OCI-LY1 (cell line): ENCODE measurements around the gene ACVR1B.

Experiments
- H2AFZ ChIP-seq: fragments of 200-600 bp; sonication (generic), shearing (Covaris generic); 2 replicates; pipeline ENCODE4 v1.6.0; 2014; ENCODE audit warnings: antibody characterized with exemption, mild to moderate bottlenecking, low read length
- H3F3A ChIP-seq: fragments of 200-600 bp; sonication (generic), shearing (Covaris generic); 2 replicates; pipeline ENCODE4 v1.6.0; 2014; ENCODE audit warnings: mild to moderate bottlenecking, antibody characterized with exemption, low read length, moderate library complexity; ENCODE audit not compliant: insufficient read depth
- H3K27ac ChIP-seq: fragments of 200-600 bp; sonication (generic); 2 replicates; pipeline ENCODE4 v1.5.1; 2014; ENCODE audit warnings: low read length, mixed run types, mild to moderate bottlenecking, low read depth; ENCODE audit not compliant: poor library complexity, severe bottlenecking
- H3K27me3 ChIP-seq: fragments of 200-600 bp; sonication (generic); 2 replicates; pipeline ENCODE4 v1.6.0; 2014; ENCODE audit warnings: antibody characterized with exemption, mild to moderate bottlenecking, low read length, moderate library complexity; ENCODE audit not compliant: insufficient read depth
- H3K36me3 ChIP-seq: fragments of 200-600 bp; sonication (generic); 2 replicates; pipeline ENCODE4 v1.6.1; 2014; ENCODE audit warnings: mild to moderate bottlenecking, antibody characterized with exemption, low read length, moderate library complexity, mixed read lengths; ENCODE audit not compliant: insufficient read depth
- H3K4me1 ChIP-seq: fragments of 200-600 bp; sonication (generic); 2 replicates; pipeline ENCODE4 v1.5.1; 2014; ENCODE audit warnings: mild to moderate bottlenecking, low read length, moderate library complexity; ENCODE audit not compliant: insufficient read depth, severe bottlenecking
- H3K4me2 ChIP-seq: fragments of 200-600 bp; sonication (generic), shearing (Covaris generic); 2 replicates; pipeline ENCODE4 v1.6.1; 2014; ENCODE audit warnings: low read length
- H3K4me3 ChIP-seq: fragments of 200-600 bp; sonication (generic); 2 replicates; pipeline ENCODE4 v1.5.1; 2014; ENCODE audit warnings: low read length, low read depth, mild to moderate bottlenecking, mixed read lengths; ENCODE audit not compliant: poor library complexity, severe bottlenecking
- H3K79me2 ChIP-seq: fragments of 200-600 bp; shearing (Covaris generic); 2 replicates; pipeline ENCODE4 v1.6.1; 2016; ENCODE audit warnings: mixed run types, low read length, mixed read lengths; ENCODE audit not compliant: insufficient read depth
- H3K9ac ChIP-seq: fragments of 200-600 bp; sonication (generic), shearing (Covaris generic); 2 replicates; pipeline ENCODE4 v1.6.1; 2014; ENCODE audit warnings: mild to moderate bottlenecking, low read length, mixed read lengths
- H3K9me2 ChIP-seq: fragments of 200-600 bp; sonication (generic), shearing (Covaris generic); 2 replicates; pipeline ENCODE4 v1.6.1; 2014; ENCODE audit warnings: low read depth, mild to moderate bottlenecking, low read length, mixed read lengths
- H3K9me3 ChIP-seq: fragments of 200-600 bp; shearing (Covaris generic); 2 replicates; pipeline ENCODE4 v1.6.1; 2014; ENCODE audit warnings: low read length, mixed read lengths
- H4K20me1 ChIP-seq: fragments of 200-600 bp; sonication (generic), shearing (Covaris generic); 2 replicates; pipeline ENCODE4 v1.6.0; 2016; ENCODE audit warnings: mild to moderate bottlenecking, low read length; ENCODE audit not compliant: insufficient read depth
- EZH2 ChIP-seq: fragments of 200-600 bp; sonication (generic), shearing (Covaris generic); IDR thresholded peaks from 2 replicates; pipeline ENCODE4 v1.8.0; 2017; ENCODE audit warnings: borderline replicate concordance, mixed run types, mild to moderate bottlenecking, antibody characterized with exemption, low read length, moderate library complexity, mixed read lengths
- TF ChIP-seq, protein P1 (sequence below): fragments of 200-600 bp; sonication (generic), shearing (Covaris generic); IDR thresholded peaks from 2 replicates; pipeline ENCODE4 v1.5.1; 2017; ENCODE audit warnings: mild to moderate bottlenecking, antibody characterized with exemption, low read length, moderate library complexity, mixed read lengths

Gene ACVR1B

DNA sequence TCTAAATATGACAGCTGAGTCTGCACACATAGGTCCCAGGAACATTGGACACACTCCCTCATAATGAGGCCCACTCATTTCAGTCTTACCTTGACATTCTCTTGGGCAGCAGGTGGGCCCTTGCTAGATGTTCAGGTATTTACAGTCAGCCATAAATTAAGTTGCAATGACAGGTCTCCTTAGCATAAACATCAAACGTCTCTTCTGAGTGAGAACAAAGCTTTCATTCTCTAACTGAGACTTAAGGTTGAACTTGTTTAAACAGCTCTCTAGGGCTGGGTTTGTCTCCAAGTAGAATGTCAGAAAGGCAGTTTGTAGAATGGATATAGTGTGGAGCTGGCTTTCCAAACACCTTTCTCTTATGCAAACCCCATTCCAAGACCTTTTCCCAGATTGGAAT is 10.3 kb downstream of the ACVR1B start:
- TF ChIP-seq, protein P1, sequence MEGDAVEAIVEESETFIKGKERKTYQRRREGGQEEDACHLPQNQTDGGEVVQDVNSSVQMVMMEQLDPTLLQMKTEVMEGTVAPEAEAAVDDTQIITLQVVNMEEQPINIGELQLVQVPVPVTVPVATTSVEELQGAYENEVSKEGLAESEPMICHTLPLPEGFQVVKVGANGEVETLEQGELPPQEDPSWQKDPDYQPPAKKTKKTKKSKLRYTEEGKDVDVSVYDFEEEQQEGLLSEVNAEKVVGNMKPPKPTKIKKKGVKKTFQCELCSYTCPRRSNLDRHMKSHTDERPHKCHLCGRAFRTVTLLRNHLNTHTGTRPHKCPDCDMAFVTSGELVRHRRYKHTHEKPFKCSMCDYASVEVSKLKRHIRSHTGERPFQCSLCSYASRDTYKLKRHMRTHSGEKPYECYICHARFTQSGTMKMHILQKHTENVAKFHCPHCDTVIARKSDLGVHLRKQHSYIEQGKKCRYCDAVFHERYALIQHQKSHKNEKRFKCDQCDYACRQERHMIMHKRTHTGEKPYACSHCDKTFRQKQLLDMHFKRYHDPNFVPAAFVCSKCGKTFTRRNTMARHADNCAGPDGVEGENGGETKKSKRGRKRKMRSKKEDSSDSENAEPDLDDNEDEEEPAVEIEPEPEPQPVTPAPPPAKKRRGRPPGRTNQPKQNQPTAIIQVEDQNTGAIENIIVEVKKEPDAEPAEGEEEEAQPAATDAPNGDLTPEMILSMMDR: no peak
- TF ChIP-seq EZH2: no peak
- H3K27ac ChIP-seq: no peak overlapping the region
- no peak overlapping the region for H2AFZ ChIP-seq
- H3K9ac ChIP-seq: no peak overlapping the region
- no peaks in the 10 kb centered on the region for H3F3A ChIP-seq
- H3K9me2 ChIP-seq: no peaks in the 10 kb centered on the region
- no peaks in the 10 kb centered on the region for H3K4me1 ChIP-seq
- H3K79me2 ChIP-seq: no peaks in the 10 kb centered on the region
- no peak overlapping the region for H3K4me3 ChIP-seq
- H4K20me1 ChIP-seq: no peaks in the 10 kb centered on the region
- H3K9me3 ChIP-seq: no peaks in the 10 kb centered on the region
- H3K27me3 ChIP-seq: peaks cover 3% of the 10 kb centered on the region; the same call in 1 of the 2 replicates
- no peak overlapping the region for H3K4me2 ChIP-seq
- no peaks in the 10 kb centered on the region for H3K36me3 ChIP-seq

DNA sequence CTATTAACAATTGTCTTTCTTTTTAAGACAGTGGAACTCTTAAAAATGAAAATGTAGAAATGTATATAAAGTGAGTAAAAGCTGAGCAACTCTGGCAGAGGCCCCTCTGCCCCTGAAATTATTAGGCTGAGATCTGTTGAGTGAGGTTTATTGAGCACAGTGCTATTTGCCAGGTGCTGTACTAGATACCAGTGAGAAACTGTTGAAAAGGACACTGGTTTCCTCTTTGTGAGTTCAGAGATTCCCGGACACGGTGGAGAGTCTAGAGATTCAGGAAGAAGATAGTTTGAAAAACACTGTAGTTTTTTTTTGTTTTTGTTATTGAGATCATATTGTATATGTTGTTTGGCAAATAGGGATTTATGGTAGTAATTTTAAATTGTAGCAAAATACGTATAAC is 11.2 kb downstream of the ACVR1B start:
- Histone ChIP-seq H3F3A (no peaks in the 10 kb centered on the region), H3K27ac (no peak overlapping the region), H3K4me1 (no peaks in the 10 kb centered on the region), H4K20me1 (no peaks in the 10 kb centered on the region), H3K9ac (no peak overlapping the region), H2AFZ (no peak overlapping the region), H3K4me2 (no peak overlapping the region), H3K79me2 (no peaks in the 10 kb centered on the region), H3K9me3 (no peaks in the 10 kb centered on the region), H3K9me2 (no peaks in the 10 kb centered on the region), H3K4me3 (no peak overlapping the region), H3K36me3 (no peaks in the 10 kb centered on the region), H3K27me3 (peaks cover 3% of the 10 kb centered on the region; the same call in 1 of the 2 replicates)
- TF ChIP-seq, protein P1: no peak
- TF ChIP-seq EZH2: no peak

DNA sequence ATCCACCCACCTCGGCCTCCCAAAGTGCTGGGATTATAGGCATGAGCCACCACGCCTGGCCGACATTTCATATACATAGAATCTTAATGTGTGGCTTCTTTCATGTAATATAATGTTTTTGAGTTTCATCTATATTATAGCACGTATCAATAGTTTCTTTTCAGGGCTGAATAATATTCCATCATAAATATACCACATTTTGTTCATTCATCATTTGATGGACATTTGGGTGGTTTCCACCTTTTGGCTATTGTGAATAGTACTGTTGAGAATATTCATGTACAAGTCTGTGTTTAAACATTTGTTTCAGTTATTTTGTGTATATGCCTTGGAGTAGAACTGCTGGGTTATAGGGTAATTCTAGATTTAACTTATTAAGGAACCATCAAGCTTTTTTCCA is 12.0 kb downstream of the ACVR1B start:
- H3K9me2 ChIP-seq: no peaks in the 10 kb centered on the region
- H3F3A ChIP-seq: no peaks in the 10 kb centered on the region
- H3K9me3 ChIP-seq: no peaks in the 10 kb centered on the region
- H3K27me3 ChIP-seq: peaks cover 3% of the 10 kb centered on the region; the same call in 1 of the 2 replicates
- H3K79me2 ChIP-seq: no peaks in the 10 kb centered on the region
- no peak overlapping the region for H2AFZ ChIP-seq
- H4K20me1 ChIP-seq: no peaks in the 10 kb centered on the region
- H3K36me3 ChIP-seq: no peaks in the 10 kb centered on the region
- no peaks in the 10 kb centered on the region for H3K4me1 ChIP-seq
- H3K9ac ChIP-seq: no peak overlapping the region
- TF ChIP-seq EZH2: no peak
- TF ChIP-seq, protein P1: no peak
- H3K4me3 ChIP-seq: no peak overlapping the region
- H3K27ac ChIP-seq: no peak overlapping the region
- H3K4me2 ChIP-seq: no peak overlapping the region
